Fibroblast of the aortic adventitia (primary cell): ENCODE results near the gene SP6. TPM values are rescaled to one million over a fixed set of nuclear protein-coding genes. Genes with fewer than 3 reads are reported as not detected.

Experiments used
- DNase-seq: peaks from one replicate; pipeline ENCODE4 v3.0.0-alpha.2; 2010; ENCODE audit warnings: low read depth
- H3K4me3 ChIP-seq: 2 replicates; pipeline ENCODE4 v1.5.1; 2011; ENCODE audit warnings: low read depth, mild to moderate bottlenecking, control low read depth, low read length, moderate library complexity
- total RNA-seq: library from RNA; depleted of rRNA; stranded (reverse); fragments of >200 nt; gene quantifications from 2 replicates; pipeline ENCODE4 v1.2.3, GENCODE V29; 2012; ENCODE audit warnings: low replicate concordance
- TF ChIP-seq, protein P1 (sequence below): IDR thresholded peaks from 2 replicates; pipeline ENCODE4 v1.5.1; 2011; ENCODE audit warnings: mild to moderate bottlenecking, low read length, control low read depth, inconsistent platforms; ENCODE audit not compliant: insufficient read depth

The SP6 gene
- total RNA-seq, 1 donor, result 0.09 TPM

DNA sequence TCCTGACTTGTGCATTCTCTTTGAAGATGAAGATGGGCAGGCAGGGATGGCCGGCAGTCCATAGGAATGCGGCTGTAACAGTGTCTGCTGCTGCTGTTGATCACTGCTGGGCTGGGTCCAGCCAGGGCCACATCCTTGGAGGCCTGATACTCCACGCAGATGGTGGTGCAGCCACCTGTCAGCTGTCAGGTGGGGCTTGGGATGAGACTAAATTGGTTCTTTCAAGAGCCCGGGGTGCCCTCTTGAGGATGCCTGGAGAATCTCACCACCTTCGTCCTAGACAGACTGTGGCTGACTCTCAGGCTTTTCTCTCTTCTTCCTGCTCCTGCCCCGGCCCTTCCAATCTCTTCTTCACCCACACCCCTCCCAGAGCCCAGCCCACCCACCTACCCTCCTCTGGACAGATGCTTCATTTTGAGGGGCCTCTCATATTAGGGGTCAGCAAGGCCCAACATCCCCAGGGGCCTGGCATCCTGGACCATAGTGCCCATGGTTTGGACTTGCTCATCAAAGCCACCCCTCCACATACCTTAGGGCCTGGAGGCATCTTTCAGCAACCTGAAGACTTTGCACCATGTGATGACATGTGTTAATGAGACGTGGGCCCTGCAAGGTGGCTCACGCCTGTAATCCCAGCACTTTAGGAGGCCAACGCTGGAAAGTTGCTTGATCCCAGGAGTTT lies 48.5 kb downstream of the SP6 start:
- DNase-seq, result peak; percentile 46
- TF ChIP-seq, protein P1, sequence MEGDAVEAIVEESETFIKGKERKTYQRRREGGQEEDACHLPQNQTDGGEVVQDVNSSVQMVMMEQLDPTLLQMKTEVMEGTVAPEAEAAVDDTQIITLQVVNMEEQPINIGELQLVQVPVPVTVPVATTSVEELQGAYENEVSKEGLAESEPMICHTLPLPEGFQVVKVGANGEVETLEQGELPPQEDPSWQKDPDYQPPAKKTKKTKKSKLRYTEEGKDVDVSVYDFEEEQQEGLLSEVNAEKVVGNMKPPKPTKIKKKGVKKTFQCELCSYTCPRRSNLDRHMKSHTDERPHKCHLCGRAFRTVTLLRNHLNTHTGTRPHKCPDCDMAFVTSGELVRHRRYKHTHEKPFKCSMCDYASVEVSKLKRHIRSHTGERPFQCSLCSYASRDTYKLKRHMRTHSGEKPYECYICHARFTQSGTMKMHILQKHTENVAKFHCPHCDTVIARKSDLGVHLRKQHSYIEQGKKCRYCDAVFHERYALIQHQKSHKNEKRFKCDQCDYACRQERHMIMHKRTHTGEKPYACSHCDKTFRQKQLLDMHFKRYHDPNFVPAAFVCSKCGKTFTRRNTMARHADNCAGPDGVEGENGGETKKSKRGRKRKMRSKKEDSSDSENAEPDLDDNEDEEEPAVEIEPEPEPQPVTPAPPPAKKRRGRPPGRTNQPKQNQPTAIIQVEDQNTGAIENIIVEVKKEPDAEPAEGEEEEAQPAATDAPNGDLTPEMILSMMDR, result peak; percentile 70
- no peak overlapping the region for H3K4me3 ChIP-seq

GRCh38 chr17:47801906-47802305 lies 49.1 kb downstream of the SP6 start:
- H3K4me3 ChIP-seq, result no peak overlapping the region
- TF ChIP-seq, protein P1, result no peak
- no peak for DNase-seq

DNA sequence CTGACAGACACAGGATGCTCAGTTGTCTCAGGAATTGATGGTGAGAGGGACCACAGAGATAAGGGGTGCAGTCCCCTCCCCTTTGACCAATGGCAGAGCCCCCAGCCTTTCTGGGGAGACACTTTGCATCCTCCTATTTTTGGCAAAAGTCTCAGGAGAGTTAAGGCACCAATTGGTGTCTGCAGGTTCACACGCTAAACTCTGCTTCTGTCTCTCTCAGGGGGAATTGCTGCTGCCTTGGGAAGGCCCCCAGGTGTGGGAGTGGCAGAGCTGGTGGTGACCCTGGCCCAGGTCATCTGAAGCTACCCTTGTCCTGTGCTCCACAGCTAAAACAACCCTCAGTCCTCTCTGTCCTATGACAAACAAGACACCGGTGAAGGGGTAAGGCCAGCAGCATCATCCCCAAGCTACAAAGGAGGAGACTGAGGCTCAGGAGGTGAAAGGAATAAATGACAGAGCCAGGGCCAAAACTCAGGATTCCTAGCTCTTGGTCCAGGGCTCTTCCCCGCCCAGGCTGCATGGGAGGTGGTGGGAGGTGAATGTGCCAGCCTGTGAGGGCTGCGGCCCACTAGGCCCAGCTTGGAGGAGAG lies 49.7 kb downstream of the SP6 start:
- DNase-seq, result no peak
- no peak overlapping the region for H3K4me3 ChIP-seq
- TF ChIP-seq, protein P1, result no peak

DNA sequence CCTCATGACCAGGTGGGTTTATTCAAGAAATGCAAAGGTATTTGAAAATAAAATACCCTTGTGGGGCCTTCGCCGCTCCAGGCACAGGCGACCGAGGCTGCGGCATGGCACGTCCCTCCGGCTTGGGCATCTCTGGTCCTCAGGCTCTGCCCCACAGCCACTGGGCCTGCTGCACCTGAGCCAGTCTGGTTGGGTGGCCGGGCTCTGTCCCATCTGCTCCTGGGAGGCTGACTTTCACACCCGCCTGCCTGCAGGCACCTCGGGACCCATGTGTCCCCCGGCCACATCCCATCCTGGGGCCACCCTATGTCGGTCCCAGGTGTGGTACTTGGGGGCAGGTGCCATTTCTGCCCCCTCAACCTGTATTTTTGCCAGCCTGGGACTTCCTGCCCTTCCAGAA lies 50.3 kb downstream of the SP6 start:
- TF ChIP-seq, protein P1, result no peak
- DNase-seq, result no peak
- H3K4me3 ChIP-seq, result no peak overlapping the region

DNA sequence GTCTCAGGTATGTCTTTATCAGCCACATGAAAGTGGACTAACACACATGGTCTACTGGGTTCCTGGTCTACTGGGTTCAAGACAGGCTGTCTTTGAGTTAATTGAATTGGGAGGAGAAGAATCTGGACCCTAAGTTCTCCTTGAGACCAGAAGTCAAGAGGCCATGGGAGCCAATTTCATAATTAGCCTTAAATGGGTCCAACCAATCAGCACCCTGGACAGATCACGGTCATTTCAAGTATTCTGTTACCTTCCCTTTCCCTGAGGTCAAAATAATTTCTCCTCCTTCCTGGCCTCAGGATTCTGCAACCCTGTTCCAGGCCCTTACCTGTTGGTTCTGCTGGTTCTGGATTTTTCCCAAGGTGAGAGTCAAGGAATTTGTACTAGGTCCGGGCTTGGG lies 53.2 kb downstream of the SP6 start:
- peak; percentile 19 for DNase-seq
- no peak overlapping the region for H3K4me3 ChIP-seq
- TF ChIP-seq, protein P1, result no peak

Other genes starting within 250 kb of the SP6 start
- gene KPNB1, start 201.2 kb downstream of the SP6 start, total RNA-seq, result 473 and 851 TPM in 2 replicates
- 7.9 and 9.5 TPM in 2 replicates for gene TBKBP1, start 157.0 kb downstream of the SP6 start, total RNA-seq
- not detected in 2 replicates for gene TBX21, start 117.9 kb downstream of the SP6 start, total RNA-seq
- gene OSBPL7, start 29.4 kb downstream of the SP6 start, total RNA-seq, result 4.6 and 6.1 TPM in 2 replicates
- gene MRPL10, start 19.6 kb downstream of the SP6 start, total RNA-seq, result 5.8 and 28.0 TPM in 2 replicates
- gene LRRC46, start 19.5 kb downstream of the SP6 start, total RNA-seq, result 0.16 TPM in 1 of 2 replicates, not detected in the other
- 14.7 and 20.7 TPM in 2 replicates for gene SCRN2, start 9.9 kb downstream of the SP6 start, total RNA-seq
- gene SP2, start 45.1 kb upstream of the SP6 start, total RNA-seq, result 0.08 and 3.7 TPM in 2 replicates
- 44.9 and 198 TPM in 2 replicates for gene PNPO, start 90.4 kb upstream of the SP6 start, total RNA-seq
- gene PRR15L, start 106.7 kb upstream of the SP6 start, total RNA-seq, result not detected in 2 replicates
- gene CDK5RAP3, start 120.0 kb upstream of the SP6 start, total RNA-seq, result 49.5 and 109 TPM in 2 replicates
- 80.5 and 292 TPM in 2 replicates for gene COPZ2, start 186.6 kb upstream of the SP6 start, total RNA-seq
- gene NFE2L1, start 197.2 kb upstream of the SP6 start, total RNA-seq, result 103 and 413 TPM in 2 replicates